ENCODE results near the gene CENPO.

DNA sequence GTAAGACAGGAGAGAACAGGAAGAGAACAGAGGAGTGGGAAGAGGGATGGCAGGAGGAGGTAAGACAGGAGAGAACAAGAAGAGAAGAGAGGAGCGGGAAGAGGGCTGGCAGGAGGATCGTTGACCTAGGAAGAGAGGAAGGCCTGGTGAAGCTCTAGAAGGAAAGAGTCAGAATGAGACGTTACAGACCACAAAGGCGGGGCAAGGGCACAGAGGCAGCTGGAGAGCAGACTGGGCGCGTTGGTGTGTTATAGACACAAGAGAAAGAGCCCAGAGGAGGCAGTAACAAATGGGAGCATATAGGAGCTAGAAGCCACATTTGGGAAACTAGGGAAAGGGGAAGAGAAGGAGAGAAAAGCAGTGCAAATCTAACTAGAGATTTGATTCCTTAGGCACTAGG, 26.6 kb upstream of the CENPO start:
- TF ChIP-seq CTCF (conservative IDR thresholded peaks at IDR 0.05; ENCODE audit: low read length) (no peak), EZH2phosphoT487 (IDR thresholded peaks at IDR 0.05; ENCODE audit: borderline replicate concordance, low read depth, low read length) (no peak)
